ENCODE measurements around the gene GABRG3.

The GABRG3 gene

GRCh38 chr15:27097506-27097905, 126.5 kb downstream of the GABRG3 start:
- DNase-seq (ENCODE audit: low spot score) = no peak

GRCh38 chr15:27101982-27102381, 131.0 kb downstream of the GABRG3 start:
- no peak for DNase-seq (ENCODE audit: low spot score)

DNA sequence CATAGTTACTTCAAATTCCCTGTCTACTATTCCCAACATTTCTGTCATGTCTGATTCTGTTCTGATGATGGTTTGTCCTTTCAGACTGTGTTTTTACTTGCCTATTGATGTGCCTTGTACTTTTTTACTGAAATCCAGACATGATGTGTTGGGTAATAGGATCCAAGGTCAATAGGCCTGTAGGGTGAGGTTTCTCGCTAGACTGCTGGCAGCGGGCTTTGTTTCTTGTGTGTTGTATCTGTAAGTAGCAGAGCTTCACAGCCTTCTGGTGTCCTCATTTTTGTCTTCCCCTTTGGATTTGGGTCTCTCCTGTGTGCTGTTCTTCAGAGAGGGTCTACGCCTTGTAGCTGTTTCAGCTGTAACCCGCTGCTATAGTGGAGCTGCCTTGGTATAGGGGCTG, 140.3 kb downstream of the GABRG3 start:
- DNase-seq (ENCODE audit: low spot score) = no peak

DNA sequence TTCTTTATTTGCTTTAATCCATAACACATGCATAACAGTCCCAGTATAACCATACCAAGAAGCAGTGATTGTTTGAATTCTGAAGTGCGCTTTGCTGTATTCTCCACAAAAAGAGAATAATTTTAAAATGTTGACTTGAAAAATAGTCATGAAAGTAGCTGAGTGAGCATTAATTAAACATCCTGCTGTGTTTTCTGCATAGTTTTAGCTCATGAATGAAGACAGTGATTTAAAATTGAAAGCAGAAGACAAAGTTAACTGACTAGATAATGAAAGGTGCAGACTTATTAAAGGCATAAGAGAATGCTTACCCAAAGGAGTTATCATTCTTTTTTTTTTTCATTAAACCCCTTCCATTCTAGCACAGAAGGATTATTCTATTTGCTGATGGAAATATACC, 143.5 kb downstream of the GABRG3 start:
- no peak for DNase-seq (ENCODE audit: low spot score)

DNA sequence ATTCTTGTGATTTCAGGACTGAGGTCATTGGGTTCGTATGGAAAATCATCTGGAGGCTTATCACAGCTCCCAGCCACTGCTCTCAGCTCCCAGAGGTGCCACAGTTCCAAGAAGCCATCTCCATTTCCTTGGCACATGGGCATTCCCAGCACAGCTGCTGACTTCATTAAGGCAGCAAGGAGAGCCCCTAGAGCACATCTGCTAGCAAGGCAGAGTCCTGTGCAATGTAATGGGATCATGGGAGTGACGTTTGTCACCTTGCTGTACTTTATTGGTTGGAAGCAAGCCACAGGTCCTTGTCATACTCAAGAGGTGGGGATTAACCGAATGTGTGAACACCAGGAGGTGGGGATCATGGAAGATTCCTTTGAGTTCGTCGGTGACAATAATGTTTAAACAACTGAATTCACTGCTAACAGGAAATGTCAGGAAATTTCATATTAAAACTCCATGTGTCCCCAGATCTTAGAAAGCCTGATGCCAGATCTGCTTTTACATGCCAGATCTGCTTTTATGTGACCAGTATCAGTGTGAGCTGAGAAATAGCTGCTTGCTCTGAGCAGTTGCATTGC, 148.8 kb downstream of the GABRG3 start:
- no peak for DNase-seq (ENCODE audit: low spot score)

DNA sequence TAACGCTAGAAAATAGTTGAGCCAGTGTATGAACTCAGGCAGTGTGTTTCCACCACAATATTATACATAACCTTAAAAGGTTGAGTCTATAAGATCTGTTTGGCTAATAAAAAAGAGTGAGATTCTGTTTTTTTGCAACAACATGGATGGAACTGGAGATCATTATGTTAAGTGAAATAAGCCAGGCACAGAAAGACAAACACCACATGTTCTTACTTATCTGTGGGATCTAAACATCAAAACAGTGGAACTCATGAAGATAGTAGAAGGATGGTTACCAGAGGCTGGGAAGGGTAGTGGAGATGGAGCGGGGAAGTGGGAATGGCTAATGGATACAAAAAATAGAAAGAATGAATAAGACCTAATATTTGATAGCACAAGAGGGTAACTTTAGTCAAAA, 150.7 kb downstream of the GABRG3 start:
- no peak for DNase-seq (ENCODE audit: low spot score)

DNA sequence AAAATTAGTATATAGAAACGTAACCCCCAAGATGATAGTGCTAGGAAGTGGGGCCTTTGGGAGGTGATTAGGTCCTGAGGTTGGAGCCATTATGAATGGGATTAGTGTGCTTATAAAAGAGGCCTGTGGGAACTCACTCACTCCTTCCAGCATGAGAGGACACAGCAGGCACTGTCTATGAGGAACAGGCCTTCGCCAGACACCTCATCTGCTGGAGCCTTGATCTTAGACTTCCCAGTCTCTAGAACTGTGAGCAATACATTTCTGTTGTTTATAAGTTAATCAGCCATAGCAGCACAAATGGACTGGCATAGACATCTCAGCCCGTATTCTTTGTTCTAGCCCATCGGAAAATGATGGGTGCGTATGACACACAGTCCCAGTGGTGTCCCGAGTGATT, 152.3 kb downstream of the GABRG3 start:
- DNase-seq (ENCODE audit: low spot score) = no peak

DNA sequence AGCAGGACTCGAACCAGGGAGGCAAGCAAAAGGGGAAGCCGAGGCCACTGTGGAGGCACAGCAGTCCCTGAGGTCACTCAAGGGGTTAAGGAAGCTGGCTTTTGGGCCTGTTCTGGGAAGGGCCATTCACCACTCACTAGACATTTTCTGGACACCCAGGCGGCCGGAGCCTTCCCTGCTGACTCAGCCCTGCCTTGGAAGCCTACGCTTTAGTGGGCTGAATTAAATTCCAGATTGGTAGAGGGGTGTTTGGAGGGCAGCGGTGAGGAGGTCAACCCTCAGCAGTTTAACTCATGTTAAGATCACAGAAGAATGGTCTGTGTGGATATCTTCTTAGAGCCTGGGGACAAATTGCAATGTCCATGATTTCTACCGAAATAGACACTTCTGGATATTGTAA, 152.8 kb downstream of the GABRG3 start:
- DNase-seq (ENCODE audit: low spot score) = no peak

DNA sequence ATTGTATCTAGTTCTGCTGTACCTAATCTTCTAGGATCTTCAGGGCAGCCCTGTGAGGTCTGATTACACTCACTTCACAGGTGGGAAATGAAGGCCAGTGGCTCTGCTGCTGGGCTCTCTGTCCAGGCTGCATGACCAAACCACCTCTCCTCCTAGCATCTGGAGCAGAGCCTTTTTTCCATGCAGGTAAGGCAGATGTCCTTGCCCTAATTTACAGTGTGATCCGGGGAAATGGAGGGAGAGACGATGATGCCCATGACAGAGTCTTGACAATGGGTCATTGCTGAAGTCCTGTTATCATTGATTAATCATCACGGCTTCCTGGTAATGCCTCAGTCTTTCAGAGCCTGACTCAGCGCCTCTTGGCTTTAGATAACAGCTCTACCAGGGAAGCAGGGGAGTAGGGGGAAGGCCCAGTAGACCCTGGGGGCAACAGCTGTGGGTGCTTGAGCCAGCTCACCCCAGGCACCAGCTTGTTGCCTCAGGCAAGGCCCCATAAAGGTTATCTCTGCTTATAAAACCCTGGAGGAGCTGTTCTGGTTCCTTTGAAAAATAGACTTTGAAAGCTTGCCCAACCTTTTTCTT, 153.4 kb downstream of the GABRG3 start:
- peak; percentile 50 for DNase-seq (ENCODE audit: low spot score)

- DNase-seq (ENCODE audit: low spot score) = no peak
These were observed 154.2 kb downstream of the GABRG3 start for GRCh38 chr15:27125185-27125584.

DNA sequence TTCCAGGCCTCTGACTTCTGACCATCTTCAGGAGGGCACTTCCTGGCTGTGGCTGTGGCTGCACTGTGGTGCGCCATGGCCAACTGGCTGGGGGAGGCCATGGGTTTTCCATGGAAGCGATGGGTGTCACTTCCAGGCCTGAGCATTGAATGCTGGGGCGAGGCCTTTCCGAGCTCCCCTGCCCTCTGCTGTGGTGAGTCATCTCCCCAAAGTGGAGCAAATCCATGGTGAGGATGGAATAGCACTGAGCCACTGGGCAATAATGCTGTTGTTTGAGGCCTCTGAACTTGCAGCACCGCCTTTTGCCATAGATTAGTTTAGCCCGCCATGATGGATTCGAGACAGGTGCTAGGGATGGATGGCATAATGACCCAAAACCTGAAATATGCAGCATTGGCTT, 155.5 kb downstream of the GABRG3 start:
- DNase-seq (ENCODE audit: low spot score) = no peak

- no peak for DNase-seq (ENCODE audit: low spot score)
These were observed 157.0 kb downstream of the GABRG3 start for GRCh38 chr15:27127815-27128570.

- no peak for DNase-seq (ENCODE audit: low spot score)
These were observed 162.3 kb downstream of the GABRG3 start for GRCh38 chr15:27133249-27133648.

- no peak for DNase-seq (ENCODE audit: low spot score)
These were observed 163.5 kb downstream of the GABRG3 start for GRCh38 chr15:27134481-27134880.

GRCh38 chr15:27135151-27135550, 164.2 kb downstream of the GABRG3 start:
- no peak for DNase-seq (ENCODE audit: low spot score)

GRCh38 chr15:27137127-27137526, 166.1 kb downstream of the GABRG3 start:
- no peak for DNase-seq (ENCODE audit: low spot score)

DNA sequence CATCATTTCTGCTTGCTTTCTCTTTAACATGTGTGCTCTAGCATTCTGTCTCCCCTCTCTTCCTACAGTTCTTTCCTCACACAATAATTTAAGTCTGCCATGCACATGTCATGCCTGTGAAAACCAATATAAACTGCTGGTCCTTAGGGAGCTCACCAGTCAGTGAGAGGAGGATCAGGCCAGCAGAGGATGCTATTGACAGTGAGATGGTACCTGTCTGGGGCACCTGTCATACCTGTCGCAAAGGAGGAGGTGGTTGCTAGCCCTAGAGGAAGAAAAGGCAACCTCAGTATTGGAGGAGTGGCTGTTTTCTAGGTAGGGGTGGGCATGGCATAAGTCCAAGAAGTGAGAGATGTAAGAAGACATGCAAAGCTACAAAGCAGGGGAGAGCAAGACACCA, 194.6 kb downstream of the GABRG3 start:
- DNase-seq (ENCODE audit: low spot score) = no peak

DNA sequence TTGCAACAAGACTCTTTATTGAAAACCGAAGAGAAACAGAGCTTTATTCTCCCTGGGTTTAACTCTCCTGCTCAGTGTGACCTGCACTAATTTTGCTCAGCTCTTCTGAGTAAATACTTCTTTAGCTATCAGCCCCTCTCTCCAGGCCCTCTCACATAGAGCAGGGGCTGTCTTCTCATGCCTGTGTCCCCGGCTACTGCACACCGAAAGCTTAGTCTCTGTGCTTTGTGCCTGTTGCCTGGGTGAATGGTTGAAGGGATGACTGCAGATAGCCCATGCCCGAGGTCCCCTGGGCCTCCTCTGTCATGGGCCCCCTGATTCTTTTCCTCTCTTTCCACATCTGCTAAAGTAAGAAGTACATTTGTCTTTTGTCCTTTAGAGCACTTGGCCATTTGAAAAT, 195.9 kb downstream of the GABRG3 start:
- no peak for DNase-seq (ENCODE audit: low spot score)

DNA sequence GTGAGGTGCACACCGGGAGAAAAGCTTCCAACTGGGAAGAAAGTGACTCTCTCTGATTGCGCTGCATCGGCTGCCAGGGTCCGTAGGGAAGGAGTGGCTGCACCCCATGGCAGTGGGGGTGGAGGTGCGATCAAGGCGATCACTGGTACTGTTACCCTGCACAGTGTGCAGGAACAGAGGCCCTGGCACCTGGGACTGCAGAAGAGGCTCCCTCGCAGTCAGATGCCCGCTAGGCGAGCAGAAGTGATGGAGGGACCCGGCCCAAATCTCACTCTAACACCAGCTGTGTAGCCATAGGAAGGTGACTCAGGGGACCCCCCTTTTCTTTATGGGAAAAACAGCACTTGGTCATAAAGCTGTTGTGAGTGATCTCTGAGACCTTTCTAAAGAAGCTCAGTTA, 196.8 kb downstream of the GABRG3 start:
- no peak for DNase-seq (ENCODE audit: low spot score)

DNA sequence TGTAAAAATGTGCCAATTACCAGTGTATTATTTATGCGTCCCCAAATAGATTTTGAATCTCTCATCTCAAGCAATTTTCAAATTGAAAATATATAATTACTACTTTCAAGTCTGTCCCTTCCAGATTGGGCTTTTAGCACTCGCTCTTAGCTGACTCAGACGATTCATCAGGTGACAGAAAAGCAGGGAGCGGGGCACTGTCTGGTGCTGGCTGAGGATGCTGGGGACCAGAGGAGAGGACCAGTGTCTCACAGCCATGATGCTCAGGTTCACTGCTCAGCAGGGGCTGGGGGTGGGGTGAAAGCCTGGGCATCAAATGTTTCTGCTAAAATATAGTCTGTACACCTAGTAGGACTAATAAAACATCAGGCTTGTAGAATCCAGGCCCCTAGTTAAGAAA, 199.9 kb downstream of the GABRG3 start:
- DNase-seq (ENCODE audit: low spot score) = no peak

DNA sequence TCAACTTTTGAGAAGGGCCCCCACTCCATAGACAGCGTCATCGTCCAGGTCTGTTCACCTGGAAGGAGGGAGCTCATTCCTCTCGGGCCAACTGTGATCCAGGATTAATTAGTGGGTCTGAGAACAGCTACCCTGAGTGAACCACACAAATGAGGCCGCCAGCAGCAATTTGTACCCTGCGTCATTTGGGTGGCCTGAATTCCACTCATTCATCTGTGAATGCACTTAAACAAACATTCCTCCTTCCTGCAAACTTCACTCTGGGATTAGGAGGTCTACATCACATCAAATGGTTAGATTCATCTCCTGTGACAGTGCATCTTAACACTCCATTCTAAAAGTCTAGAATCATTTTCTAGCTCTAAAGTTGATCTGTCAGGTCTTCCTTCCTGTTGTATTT, 201.8 kb downstream of the GABRG3 start:
- DNase-seq (ENCODE audit: low spot score) = no peak

GRCh38 chr15:27175472-27176153, 204.6 kb downstream of the GABRG3 start:
- no peak for DNase-seq (ENCODE audit: low spot score)

GRCh38 chr15:27176785-27177406, 205.9 kb downstream of the GABRG3 start:
- no peak for DNase-seq (ENCODE audit: low spot score)
